DOHH2 (cell line): ENCODE measurements around the gene SLIT1.

Experiments
- H3F3A ChIP-seq: fragments of 200-600 bp; sonication (generic), shearing (Covaris generic); 2 replicates; pipeline ENCODE4 v1.6.0; 2016; ENCODE audit warnings: antibody characterized with exemption, mild to moderate bottlenecking; ENCODE audit not compliant: control insufficient read depth, insufficient read depth
- H3K27ac ChIP-seq: fragments of 200-600 bp; sonication (generic); 2 replicates; pipeline ENCODE4 v1.5.1; 2014; ENCODE audit warnings: low read depth, mild to moderate bottlenecking, low read length, moderate library complexity
- H3K27me3 ChIP-seq: fragments of 200-600 bp; sonication (generic); 2 replicates; pipeline ENCODE4 v1.6.1; 2014; ENCODE audit warnings: mild to moderate bottlenecking, low read length, mixed read lengths; ENCODE audit not compliant: control insufficient read depth
- H3K36me3 ChIP-seq: fragments of 200-600 bp; sonication (generic); 2 replicates; pipeline ENCODE4 v1.6.1; 2014; ENCODE audit warnings: mild to moderate bottlenecking, low read length, moderate library complexity, mixed read lengths; ENCODE audit not compliant: control insufficient read depth
- H3K4me1 ChIP-seq: fragments of 200-600 bp; sonication (generic); 2 replicates; pipeline ENCODE4 v1.6.1; 2014; ENCODE audit warnings: mild to moderate bottlenecking, low read length, mixed read lengths; ENCODE audit not compliant: control insufficient read depth
- H3K4me2 ChIP-seq: fragments of 200-600 bp; sonication (generic); 2 replicates; pipeline ENCODE4 v1.6.0; 2014; ENCODE audit warnings: mild to moderate bottlenecking, low read length, moderate library complexity
- H3K4me3 ChIP-seq: fragments of 200-600 bp; sonication (generic); 2 replicates; pipeline ENCODE4 v1.5.1; 2014; ENCODE audit warnings: mild to moderate bottlenecking, low read length, mixed read lengths
- H3K79me2 ChIP-seq: fragments of 200-600 bp; sonication (generic); 2 replicates; pipeline ENCODE4 v1.6.1; 2014; ENCODE audit warnings: mild to moderate bottlenecking, low read length, mixed read lengths; ENCODE audit not compliant: control insufficient read depth
- H3K9me2 ChIP-seq: fragments of 200-600 bp; sonication (generic); replicated peaks from 2 replicates; pipeline ENCODE4 v1.6.1; 2014; ENCODE audit warnings: mild to moderate bottlenecking, low read length, mixed read lengths; ENCODE audit not compliant: control insufficient read depth
- H3K9me3 ChIP-seq: fragments of 200-600 bp; sonication (generic); 2 replicates; pipeline ENCODE4 v1.6.1; 2014; ENCODE audit warnings: antibody characterized with exemption, low read length, mixed read lengths; ENCODE audit not compliant: control insufficient read depth, insufficient read depth
- H4K20me1 ChIP-seq: fragments of 200-600 bp; sonication (generic); 2 replicates; pipeline ENCODE4 v1.6.0; 2014; ENCODE audit warnings: low read depth, mild to moderate bottlenecking, antibody characterized with exemption, low read length, moderate library complexity; ENCODE audit not compliant: control insufficient read depth, insufficient read depth
- EZH2phosphoT487 ChIP-seq: fragments of 200-600 bp; sonication (generic); IDR thresholded peaks from 2 replicates; pipeline ENCODE4 v1.6.1; 2017; ENCODE audit warnings: borderline replicate concordance, mild to moderate bottlenecking, antibody characterized with exemption, low read length, moderate library complexity, mixed read lengths
- TF ChIP-seq, protein P1 (sequence below): fragments of 200-600 bp; sonication (generic); IDR thresholded peaks from one replicate; pipeline ENCODE4 v1.5.1; 2014; ENCODE audit warnings: antibody characterized with exemption, mild to moderate bottlenecking, low read depth, low read length; ENCODE audit not compliant: poor library complexity, severe bottlenecking

Gene SLIT1

DNA sequence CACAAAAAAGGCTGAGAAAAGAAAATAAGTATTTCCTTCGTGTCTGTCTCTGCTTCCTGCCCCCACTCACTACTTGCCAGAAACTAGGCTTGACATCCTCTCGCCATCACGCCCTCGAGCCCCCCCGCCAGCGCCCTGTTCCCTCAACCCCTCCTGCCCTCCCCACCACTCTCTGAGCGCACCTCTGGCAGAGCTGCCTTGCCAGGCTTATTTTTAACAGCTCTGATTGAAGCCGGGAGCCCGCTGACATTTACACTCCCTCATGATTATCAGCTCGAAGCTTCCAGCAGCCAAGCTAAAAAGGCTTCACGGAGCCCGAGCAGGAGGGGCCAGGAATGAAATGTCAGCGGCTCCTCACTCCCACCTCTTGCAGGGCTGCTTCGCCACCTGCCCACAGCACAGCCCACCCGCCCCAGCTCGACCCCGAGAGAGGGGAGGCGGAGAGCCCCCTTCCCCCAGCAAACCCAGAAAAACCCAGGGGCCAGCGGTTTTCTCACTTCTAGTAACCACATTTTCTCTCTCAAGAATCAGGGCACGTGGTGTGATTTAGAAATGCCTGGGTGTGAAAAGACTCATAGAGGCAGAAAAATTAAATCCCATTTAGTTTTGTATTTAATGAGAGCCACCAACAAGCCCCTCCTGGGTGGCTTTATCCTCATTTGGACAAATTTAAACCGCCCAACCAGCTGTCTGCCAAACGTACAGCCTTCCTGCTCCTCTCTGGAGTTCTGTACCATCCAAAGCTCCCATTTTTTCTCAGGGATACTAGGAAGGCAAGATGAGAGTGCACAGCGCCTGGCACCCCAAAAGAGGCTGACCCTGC lies 89.3 kb downstream of the SLIT1 start:
- no peak overlapping the region for H3K27ac ChIP-seq
- no peak overlapping the region for H3K4me3 ChIP-seq
- no peaks in the 10 kb centered on the region for H3K4me1 ChIP-seq
- H4K20me1 ChIP-seq: 0 out of 2 replicates have a peak, but pooled peaks cover 3% of the 10 kb centered on the region
- no peak overlapping the region for H3K4me2 ChIP-seq
- H3K9me2 ChIP-seq: no peaks in the 10 kb centered on the region
- H3K9me3 ChIP-seq: no peaks in the 10 kb centered on the region
- H3K36me3 ChIP-seq: no peaks in the 10 kb centered on the region
- H3F3A ChIP-seq: no peaks in the 10 kb centered on the region
- H3K79me2 ChIP-seq: no peaks in the 10 kb centered on the region
- peaks cover 57% of the 10 kb centered on the region for H3K27me3 ChIP-seq
- TF ChIP-seq, protein P1, sequence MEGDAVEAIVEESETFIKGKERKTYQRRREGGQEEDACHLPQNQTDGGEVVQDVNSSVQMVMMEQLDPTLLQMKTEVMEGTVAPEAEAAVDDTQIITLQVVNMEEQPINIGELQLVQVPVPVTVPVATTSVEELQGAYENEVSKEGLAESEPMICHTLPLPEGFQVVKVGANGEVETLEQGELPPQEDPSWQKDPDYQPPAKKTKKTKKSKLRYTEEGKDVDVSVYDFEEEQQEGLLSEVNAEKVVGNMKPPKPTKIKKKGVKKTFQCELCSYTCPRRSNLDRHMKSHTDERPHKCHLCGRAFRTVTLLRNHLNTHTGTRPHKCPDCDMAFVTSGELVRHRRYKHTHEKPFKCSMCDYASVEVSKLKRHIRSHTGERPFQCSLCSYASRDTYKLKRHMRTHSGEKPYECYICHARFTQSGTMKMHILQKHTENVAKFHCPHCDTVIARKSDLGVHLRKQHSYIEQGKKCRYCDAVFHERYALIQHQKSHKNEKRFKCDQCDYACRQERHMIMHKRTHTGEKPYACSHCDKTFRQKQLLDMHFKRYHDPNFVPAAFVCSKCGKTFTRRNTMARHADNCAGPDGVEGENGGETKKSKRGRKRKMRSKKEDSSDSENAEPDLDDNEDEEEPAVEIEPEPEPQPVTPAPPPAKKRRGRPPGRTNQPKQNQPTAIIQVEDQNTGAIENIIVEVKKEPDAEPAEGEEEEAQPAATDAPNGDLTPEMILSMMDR: no peak
- no peak for TF ChIP-seq EZH2phosphoT487

GRCh38 chr10:97095701-97096260 lies 90.0 kb downstream of the SLIT1 start:
- TF ChIP-seq EZH2phosphoT487: no peak
- TF ChIP-seq, protein P1: no peak
- Histone ChIP-seq H3K4me2 (no peak overlapping the region), H3K9me3 (no peaks in the 10 kb centered on the region), H4K20me1 (0 out of 2 replicates have a peak, but pooled peaks cover 3% of the 10 kb centered on the region), H3K4me1 (no peaks in the 10 kb centered on the region), H3K27ac (no peak overlapping the region), H3K36me3 (no peaks in the 10 kb centered on the region), H3F3A (no peaks in the 10 kb centered on the region), H3K27me3 (peaks cover 63% of the 10 kb centered on the region), H3K79me2 (no peaks in the 10 kb centered on the region), H3K9me2 (no peaks in the 10 kb centered on the region), H3K4me3 (no peak overlapping the region)

DNA sequence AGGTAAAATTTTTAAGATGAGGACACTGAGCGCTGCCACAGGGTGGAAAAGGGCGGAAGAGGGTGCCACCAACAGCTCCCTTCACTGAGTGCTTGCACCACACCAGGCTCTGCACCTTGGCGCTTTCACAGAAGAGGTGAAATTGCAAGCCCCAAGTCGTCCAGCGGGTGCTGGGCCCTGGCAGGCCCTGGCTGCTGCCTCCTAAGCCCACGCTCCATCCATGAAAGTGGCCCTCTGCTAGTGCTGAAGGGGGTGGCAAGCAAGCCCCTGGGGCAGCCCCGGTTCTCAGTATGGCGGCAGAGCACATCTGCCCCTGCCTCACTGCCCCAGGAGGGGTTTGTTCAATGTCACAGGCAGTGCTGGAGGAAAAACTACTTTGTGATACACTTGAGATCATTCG lies 95.1 kb downstream of the SLIT1 start:
- H3K4me2 ChIP-seq: no peak overlapping the region
- no peaks in the 10 kb centered on the region for H3F3A ChIP-seq
- TF ChIP-seq, protein P1: no peak
- TF ChIP-seq EZH2phosphoT487: no peak
- H3K9me2 ChIP-seq: no peaks in the 10 kb centered on the region
- no peak overlapping the region for H3K27ac ChIP-seq
- 0 out of 2 replicates have a peak, but pooled peaks cover 3% of the 10 kb centered on the region for H4K20me1 ChIP-seq
- no peaks in the 10 kb centered on the region for H3K36me3 ChIP-seq
- H3K4me3 ChIP-seq: no peak overlapping the region
- H3K9me3 ChIP-seq: no peaks in the 10 kb centered on the region
- H3K79me2 ChIP-seq: no peaks in the 10 kb centered on the region
- peaks cover 55% of the 10 kb centered on the region for H3K27me3 ChIP-seq
- no peaks in the 10 kb centered on the region for H3K4me1 ChIP-seq
